Measurements from ENCODE around the gene TRMT13.

Gene TRMT13, protein sequence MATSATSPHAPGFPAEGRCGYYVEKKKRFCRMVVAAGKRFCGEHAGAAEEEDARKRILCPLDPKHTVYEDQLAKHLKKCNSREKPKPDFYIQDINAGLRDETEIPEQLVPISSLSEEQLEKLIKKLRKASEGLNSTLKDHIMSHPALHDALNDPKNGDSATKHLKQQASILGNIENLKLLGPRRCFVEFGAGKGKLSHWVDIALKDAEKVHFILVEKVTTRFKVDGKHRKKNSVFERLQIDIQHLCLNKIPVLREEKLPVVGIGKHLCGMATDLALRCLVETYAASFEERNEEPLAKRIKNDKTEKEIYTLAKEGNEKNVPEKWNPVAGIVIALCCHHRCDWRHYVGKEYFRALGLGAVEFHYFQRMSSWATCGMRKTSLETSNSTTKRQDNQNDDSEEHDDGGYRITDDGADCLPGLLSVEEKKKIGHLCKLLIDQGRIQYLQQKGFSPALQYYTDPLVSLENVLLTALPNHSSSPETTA

DNA sequence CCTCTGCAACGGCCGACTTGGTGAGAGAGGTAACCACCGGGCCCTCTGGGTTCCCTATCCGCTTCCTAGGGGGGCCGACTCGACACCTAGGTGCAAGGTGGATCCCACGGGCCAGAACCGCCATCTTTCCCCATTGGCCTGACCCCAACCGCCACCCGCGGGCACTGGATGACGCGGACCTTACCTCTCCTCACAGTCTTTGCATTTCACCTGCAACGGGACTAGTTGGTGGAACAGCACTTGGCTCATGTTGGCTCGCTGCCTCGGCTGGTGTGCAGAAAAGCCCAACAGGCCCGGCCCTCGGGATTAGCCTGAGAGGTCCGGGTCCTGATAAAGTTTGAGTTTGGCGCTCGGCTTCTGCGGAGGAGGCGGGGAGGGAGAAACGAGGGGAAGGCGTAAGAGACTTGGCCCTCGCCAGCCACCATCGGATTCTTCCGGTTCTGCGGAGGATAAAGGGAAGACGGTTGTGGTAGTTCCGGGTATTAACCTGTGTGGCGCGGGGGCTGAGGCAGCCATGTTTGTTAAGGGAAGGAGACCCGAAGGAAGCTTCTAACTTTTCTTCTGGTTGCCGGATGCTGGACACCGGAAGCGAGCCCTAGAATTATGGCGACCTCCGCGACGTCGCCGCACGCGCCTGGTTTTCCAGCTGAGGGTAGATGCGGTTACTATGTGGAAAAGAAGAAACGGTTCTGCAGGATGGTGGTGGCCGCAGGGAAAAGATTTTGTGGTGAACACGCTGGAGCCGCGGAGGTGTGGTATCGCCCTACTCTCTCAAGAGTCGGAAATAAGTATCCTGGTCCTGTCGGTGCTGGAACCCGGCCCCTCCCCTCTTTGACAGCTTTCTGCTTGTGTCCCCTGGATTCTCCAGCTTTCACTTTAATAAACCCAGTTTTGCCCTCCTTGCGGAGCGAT lies at the start of gene TRMT13, which contains the start of gene SASS6:
TRMT13 (plus strand) TSS at position 598 of the 912 bp plus-strand sequence; CDS start at position 604, 6 bp downstream.
SASS6 (minus strand) TSS at position 365 of the 912 bp plus-strand sequence; CDS start at position 249, 116 bp downstream.
- DNase-seq (ENCODE audit: low spot score) = peak; percentile 99

DNA sequence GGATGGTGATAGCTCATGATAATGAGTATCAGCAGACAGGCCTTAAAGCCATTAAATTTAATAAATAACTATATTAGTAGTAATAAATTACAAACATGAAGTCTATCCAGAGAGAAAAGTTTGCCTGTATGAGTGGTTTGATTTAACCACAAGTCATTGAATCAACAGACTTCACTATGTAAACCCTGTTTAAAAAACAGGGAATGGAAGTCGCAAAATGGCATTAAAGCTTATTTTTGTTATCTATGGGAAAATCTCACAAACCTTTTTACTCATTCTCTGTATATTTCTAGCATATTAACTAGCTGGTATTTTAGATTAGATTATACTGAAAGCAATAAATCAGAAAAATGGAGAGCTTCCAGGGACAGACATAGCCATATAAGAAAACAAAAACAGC lies 45.6 kb upstream of the TRMT13 start:
- DNase-seq (ENCODE audit: low spot score) = no peak

DNA sequence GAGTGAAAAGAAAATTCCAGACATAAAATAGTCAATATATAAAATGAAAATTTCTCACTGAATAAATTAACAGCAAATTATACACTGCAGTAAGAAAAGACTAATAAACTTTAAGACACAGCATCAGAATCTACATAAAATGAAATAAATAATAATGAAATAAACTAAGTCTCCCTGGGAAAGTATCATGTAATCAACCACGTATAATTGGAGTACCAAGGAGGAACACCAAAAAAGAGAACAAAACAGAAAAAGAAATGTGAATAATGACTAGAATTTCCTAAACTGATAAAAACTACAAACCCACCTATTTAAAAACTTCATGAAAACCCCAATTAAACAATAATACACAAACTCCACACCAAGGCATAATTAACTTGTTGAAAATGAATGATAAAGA lies 43.9 kb upstream of the TRMT13 start:
- DNase-seq (ENCODE audit: low spot score) = no peak

DNA sequence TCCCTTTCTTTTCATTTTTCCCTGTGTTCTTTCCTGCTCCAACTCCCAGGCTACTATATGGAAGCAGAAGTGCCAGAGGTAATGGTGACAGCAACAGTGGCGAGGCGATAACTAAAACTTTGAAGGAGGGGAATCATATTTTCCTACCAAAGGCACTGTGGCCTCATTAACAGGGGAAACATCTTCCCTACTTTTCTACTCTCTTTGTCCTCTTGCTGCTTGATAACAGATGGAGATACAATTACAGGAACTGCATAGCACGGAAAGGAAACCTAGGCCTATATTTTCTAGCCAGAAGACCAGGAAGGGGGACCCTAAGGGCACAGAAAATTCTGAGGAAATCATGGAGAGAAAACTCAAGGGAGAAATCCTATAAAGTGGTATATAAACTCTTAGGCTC lies 42.5 kb upstream of the TRMT13 start:
- DNase-seq (ENCODE audit: low spot score) = no peak

DNA sequence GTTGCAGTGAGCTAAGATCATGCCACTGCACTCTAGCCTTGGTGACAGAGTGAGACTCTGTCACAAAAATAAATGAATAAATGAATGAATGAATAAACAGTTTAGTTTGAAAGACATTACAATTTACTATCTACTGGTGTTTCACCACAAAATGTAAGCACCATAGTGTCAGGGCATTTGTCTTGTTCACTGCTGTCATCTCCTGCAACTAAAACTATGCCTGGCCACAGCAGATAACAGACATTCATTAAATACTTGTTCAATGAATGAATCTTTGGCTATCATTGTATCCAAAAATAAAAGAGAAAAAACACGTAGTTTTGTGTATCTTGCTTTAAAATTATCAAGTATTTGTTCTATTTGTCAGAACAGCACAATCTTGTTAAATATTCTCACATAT lies 32.8 kb upstream of the TRMT13 start:
- DNase-seq (ENCODE audit: low spot score) = no peak

DNA sequence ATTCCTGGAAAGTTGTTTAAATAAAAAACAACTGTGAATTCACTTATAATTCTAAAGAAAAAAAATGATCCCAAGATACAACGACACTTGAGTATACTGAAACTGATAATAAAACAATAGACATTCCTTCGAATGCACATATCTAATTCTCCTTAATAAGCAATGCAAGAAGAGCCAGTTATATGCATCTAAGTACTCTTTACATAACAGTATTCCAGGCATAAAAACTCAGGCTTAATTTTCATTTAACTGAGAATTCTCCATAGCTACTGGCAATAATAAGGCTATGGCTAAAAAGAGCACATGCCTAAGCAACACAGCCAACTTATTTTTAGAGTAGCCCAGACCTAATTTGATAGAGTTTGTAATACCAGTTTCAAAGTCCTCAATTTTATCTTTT lies 31.4 kb upstream of the TRMT13 start:
- no peak for DNase-seq (ENCODE audit: low spot score)

DNA sequence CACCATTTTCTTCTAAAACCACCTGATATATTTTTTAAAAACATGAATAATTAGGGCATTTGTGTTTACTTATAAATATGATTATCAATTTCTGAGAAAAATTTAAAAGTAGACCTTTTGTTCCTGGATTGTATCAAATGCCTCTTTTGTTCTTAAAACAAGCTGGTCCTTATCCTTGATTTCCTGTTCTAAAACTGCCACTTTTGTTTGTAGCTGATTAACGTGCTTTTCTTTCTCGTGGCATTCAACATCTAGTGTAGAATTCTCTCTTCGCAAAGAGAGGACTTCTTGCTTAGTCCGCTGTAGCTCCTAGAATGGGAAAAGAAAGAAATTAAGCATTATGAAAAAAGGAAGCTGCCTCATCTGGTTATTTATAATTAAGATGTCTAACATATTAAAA lies 25.3 kb upstream of the TRMT13 start:
- no peak for DNase-seq (ENCODE audit: low spot score)

DNA sequence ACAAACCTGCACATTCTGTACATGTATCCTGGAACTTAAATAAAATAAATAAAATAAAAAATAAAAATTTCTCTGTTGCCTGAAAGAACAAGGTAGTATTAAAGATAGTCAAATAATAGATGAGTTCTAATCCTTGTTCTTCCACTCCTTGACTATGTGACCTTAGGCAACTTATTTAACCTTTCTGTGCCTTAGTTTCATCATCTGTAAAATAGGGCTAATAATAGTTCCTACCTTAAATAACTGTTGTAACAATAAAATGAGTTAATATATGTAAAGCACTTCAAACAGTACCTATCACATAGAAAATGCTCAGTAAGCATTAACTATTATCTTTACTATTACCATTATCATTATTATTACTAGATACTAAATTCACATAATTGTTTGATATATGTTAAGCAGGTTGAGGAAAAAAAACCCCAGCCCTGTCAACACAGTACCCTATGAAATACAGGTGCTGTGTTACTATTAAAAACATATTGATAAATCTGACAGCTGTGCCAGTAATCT lies 23.4 kb upstream of the TRMT13 start:
- DNase-seq (ENCODE audit: low spot score) = no peak

DNA sequence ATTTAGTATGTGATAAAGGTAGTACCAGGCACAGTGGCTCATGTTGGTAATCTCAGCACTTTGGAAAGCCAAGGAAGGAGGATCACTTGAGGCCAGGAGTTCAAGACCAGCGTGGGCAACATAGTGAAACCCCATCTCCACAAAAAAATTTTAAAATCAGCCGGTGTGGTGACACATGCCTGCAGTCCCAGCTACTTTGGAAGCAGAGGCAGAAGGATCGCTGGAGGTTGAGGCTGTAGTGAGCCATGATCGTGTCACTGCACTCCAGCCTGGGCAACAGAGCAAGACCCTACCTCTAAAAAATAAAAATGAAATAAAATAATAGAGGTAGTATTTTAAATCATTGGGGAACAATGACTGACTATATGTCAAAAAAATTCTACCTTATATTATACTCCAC lies 17.4 kb upstream of the TRMT13 start:
- DNase-seq (ENCODE audit: low spot score) = no peak

DNA sequence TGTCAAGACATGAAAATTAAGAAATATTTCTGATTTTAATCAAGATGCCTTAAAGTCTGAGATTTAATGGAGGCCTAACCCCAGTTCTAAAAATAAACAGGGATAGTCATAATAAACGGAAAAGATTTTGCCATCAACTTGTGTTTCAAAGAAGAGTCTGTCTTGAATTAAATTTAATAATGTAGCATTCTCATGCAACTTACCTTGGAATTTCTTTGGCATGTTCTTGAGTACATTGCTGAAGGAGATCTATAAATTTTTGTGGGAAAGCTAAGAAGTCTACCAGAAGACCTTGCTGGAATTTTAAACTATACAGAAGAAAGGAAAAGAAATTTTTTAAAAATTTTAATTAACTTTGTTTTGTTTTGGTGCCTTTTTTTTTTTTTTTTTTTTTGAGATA lies 10.8 kb upstream of the TRMT13 start:
- DNase-seq (ENCODE audit: low spot score) = no peak

DNA sequence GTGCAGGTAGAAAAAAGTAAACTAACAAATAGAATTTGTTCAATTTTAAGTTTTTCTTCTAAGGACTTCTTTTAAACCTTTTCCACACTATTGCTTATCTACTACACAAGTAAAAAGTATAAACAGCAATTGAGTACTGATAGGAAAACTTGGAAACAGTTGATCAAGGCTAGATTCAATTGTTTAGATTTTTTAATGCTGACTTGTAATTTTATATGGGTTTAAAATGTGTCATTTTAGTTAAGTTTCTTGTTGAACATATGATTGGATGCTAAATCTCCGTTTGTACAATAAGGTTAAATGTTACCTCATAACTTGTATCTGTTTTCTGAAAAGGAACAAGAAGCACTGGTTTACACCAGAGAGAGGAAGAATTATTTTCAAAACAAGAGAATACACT lies 5.7 kb upstream of the TRMT13 start:
- no peak for DNase-seq (ENCODE audit: low spot score)

DNA sequence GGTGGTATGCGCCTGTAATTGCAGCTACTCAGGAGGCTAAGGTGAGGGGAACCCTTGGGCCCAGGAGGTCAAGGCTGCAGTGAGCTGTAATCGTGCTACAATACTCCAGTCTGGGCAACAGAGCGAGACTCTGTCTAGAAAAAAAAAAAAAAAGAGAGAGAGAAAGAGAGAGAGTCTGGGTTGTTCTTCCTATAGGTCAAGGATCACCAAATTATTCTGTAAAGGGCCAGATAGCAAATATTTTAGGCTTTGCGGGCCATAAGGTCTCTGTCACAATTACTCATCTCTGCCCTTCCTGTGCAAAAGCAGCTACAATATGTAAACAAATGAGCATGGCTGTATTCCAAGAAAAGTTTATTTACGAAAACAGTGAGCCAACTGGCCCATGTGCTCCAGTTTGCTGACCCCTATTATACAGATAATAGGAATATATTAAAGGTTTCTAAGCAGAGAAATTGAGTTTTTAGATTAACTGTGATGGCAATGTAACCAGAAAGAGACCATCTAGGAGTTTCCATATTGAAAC lies 2.3 kb upstream of the TRMT13 start:
- DNase-seq (ENCODE audit: low spot score) = no peak

DNA sequence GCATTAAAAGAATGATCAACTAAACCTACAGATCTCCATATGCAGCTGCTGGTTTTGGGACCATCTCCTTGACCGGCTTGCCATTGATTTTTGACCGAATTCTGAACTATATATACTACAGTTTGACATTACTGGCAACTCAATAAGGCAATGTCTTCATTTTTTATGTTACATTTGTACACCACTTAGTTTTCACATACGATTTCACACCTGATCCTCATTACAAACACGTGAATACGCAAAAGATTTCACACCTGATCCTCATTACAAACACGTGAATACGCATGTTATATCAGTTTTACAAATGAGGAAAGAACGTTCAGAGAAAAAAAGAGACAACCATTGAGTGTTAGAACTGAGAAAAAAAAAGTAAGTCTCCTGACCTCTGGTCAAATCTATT lies 1.3 kb upstream of the TRMT13 start:
- DNase-seq (ENCODE audit: low spot score) = no peak

DNA sequence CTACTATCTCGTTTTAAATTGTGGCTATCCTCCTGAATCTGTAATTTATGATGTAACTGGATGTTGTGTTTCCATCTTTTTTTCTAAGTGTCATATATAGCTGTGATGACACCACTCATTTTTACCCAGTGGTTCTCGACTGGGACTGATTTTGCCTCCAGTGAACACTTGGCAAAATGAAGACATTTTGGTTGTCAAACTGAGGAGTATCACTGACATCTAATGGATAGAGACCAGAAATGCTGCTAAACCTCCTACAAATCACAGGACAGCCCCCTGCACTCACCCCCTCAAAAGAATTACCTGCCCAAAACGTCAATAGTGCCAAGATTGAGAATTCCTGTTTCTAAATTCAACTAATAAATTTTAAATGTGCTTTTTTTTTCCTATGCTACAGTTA lies 1.9 kb downstream of the TRMT13 start:
- no peak for DNase-seq (ENCODE audit: low spot score)

DNA sequence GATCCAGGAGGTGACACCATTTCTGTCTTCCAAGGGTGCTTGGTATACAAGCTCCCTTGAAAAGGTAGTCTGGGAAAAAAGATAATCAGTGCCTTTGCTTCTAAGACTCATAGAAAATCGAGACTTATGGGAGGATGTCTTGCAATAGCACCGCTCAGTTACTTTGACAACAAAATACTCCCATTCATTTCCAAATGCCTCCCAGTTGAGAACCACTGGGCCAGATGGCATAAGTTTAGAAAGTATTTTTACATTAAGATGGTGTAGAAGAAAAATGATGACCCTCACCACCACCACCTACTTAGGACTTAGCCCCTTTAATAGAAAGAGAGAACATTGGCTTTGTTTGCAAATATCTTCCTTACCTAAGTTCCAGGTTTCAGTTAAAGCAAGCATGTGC lies 4.6 kb downstream of the TRMT13 start:
- no peak for DNase-seq (ENCODE audit: low spot score)

DNA sequence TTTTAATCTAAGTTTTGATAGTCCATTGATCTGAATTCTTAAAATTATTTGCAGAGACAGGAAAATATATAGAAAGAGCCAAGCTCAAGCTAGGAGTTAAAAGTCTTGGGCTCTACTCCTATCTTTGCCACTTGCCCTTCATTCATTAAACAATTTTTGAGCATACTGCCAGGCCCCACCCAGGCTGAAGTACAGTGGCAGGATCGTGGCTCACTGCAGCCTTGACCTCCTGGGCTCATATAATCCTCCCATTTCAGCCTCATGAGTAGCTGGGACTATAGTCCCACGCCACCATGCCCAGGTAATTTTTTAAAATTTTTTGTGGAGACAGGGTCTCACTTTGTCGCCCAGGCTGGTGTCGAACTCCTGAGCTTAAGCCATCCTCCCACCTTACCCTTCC lies 8.2 kb downstream of the TRMT13 start:
- no peak for DNase-seq (ENCODE audit: low spot score)

DNA sequence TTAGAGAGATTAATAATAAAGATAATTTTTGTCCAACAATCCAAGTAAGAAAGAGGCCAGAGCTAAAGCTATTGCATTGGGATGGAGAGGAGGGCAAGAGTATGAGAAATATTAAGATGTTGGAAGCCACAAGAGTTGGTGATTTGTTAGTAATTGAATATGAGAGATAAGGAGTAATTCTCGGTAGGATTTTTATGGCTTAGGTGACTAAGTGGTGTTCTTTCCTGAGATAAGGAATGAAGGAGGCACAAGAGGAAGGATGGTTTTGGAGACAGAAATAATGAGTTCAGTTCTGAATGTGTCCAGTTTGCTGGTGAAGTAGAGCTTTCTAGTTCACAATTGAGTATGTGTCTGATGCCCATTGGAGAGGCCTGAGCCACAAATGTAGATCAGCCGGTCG lies 9.4 kb downstream of the TRMT13 start:
- DNase-seq (ENCODE audit: low spot score) = no peak

DNA sequence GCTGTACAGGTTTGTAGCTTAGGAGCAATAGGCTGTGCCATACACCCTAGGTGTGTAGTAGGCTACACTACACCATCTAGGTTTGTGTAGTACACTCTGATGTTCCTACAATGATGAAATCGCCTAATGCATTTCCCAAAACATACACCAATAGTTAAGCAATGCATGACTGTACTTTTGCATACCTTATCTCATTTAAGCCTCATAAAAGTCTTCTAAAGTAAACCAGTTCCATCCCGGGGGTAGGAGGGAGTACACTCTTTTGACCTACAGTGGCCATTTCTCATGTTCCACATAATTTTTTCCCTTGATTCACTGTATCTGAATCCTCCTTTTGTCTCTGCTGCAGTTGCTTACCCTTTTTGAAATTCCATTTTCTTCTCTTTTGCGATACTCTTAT lies 12.2 kb downstream of the TRMT13 start:
- no peak for DNase-seq (ENCODE audit: low spot score)

DNA sequence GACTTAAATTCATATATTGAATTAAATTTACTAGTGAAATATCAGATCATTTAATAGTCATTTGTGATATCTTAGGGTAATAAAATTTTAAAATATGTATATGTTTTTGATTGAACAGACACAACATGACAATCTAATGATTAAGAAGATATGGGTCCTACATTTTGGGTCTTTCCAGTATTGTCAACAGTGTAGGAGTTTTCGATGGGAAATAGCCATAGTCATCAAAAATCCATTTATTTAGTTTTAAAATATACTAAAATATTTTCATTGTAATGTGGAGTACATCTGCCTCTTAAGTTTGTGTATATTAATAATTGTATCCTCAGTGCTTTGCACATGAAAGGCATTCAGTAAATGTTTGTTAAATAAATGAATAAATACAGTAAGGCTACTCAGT lies 14.0 kb downstream of the TRMT13 start:
- no peak for DNase-seq (ENCODE audit: low spot score)

DNA sequence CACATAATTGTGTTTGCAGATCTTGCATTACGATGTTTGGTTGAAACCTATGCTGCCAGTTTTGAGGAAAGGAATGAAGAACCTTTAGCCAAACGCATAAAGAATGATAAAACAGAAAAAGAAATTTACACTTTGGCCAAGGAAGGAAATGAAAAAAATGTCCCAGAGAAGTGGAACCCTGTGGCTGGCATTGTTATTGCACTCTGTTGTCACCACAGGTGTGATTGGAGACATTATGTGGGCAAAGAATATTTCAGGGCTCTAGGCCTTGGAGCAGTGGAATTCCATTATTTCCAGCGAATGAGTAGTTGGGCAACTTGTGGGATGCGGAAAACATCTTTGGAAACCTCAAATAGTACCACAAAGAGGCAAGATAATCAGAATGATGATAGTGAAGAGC lies 14.9 kb downstream of the TRMT13 start:
- DNase-seq (ENCODE audit: low spot score) = no peak

DNA sequence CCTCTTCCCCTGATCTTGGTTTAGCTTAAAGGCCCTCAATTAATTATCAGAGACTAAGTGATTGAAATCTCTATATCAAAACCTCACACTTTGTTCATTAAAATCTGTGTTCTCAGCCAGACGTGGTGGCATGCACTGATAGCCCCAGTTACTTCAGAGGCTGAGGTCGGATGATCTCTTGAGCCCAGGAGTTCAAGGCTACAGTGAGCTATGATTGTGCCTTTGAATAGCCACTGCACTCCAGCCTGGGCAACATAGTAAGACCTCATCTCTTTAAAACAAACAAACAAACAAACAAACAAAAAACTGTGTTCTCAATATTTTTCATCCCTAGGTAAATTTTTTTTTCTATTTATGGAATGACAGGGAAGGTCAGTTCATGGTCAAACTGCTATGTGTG lies 18.7 kb downstream of the TRMT13 start:
- DNase-seq (ENCODE audit: low spot score) = no peak

DNA sequence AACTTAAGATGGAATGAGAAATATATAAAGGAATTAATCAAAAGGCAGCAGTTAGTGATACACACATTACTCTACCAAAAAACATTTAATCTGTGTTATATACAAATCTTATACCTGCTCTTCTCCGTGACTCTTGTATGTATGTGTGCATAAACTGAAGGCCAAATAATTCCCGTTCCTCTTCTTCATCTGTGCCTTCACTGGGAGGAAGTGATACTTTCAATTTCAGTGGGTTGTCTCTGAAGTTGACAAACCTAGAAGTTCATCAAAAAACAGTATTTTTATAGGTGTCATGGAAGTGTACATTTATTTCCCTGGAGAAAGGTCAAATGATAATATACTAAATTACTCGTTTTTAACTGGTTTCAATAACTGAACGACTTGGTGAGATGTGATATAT lies 19.3 kb downstream of the TRMT13 start:
- DNase-seq (ENCODE audit: low spot score) = no peak

DNA sequence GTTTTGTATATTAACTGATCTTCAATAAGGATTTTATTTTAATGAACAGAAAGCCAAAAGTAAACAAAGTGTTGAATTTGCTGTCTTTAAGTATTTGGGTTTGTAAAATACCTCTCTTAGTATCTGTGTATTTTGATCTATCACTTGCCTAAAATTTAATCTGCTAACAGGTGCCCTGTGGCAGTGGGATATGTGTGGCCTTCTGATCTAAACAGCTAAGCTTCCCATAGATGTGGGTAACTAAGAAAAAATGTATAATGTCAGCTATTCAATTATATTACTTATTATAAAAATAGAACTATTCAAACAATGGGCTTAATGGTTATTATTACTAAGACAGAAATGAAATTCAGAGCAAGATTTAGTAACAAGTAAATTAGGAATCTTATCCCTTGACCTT lies 29.9 kb downstream of the TRMT13 start:
- DNase-seq (ENCODE audit: low spot score) = no peak

All from cerebellar cortex (tissue), 1 donor.